ENCODE results near the gene EFHD2.
"Not testable (repeated sequence)": the region's sequence is repeated elsewhere in the genome, so short reads cannot be mapped to it uniquely, and the experiment has no call there.

EFHD2 gene

GRCh38 chr1:15385420-15385819 lies 24.3 kb upstream of the EFHD2 start:
- DNase-seq (ENCODE audit: extremely low read depth, insufficient read length): no peak
- TF ChIP-seq CTCF (IDR thresholded peaks at IDR 0.05; ENCODE audit: insufficient read depth, low read length, poor library complexity, severe bottlenecking): no peak
- no peaks in the 10 kb centered on the region; the same call in none of the 2 replicates for H3K27me3 ChIP-seq (replicated peaks; ENCODE audit: control insufficient read depth, insufficient read depth, low read length)
- H3K36me3 ChIP-seq (ENCODE audit: control insufficient read depth, insufficient read depth, low read length): no peaks in the 10 kb centered on the region
- H3K4me3 ChIP-seq (replicated peaks; ENCODE audit: low read depth, low read length): no peak overlapping the region

- TF ChIP-seq CTCF (IDR thresholded peaks at IDR 0.05; ENCODE audit: insufficient read depth, low read length, poor library complexity, severe bottlenecking): no peak
- Histone ChIP-seq H3K27me3 (replicated peaks; ENCODE audit: control insufficient read depth, insufficient read depth, low read length) (no peaks in the 10 kb centered on the region; the same call in none of the 2 replicates), H3K36me3 (ENCODE audit: control insufficient read depth, insufficient read depth, low read length) (no peaks in the 10 kb centered on the region), H3K4me3 (replicated peaks; ENCODE audit: low read depth, low read length) (no peak overlapping the region)
- no peak for DNase-seq (ENCODE audit: extremely low read depth, insufficient read length)
Measured at GRCh38 chr1:15386164-15386749, 23.4 kb upstream of the EFHD2 start.

- Histone ChIP-seq H3K27me3 (replicated peaks; ENCODE audit: control insufficient read depth, insufficient read depth, low read length) (no peaks in the 10 kb centered on the region; the same call in none of the 2 replicates), H3K36me3 (ENCODE audit: control insufficient read depth, insufficient read depth, low read length) (no peaks in the 10 kb centered on the region), H3K4me3 (replicated peaks; ENCODE audit: low read depth, low read length) (no peak overlapping the region)
- DNase-seq (ENCODE audit: extremely low read depth, insufficient read length): no peak
- no peak for TF ChIP-seq CTCF (IDR thresholded peaks at IDR 0.05; ENCODE audit: insufficient read depth, low read length, poor library complexity, severe bottlenecking)
Measured at GRCh38 chr1:15388201-15388880, 21.3 kb upstream of the EFHD2 start.

GRCh38 chr1:15389828-15390227 lies 19.9 kb upstream of the EFHD2 start:
- not testable (repeated sequence) for H3K27me3 ChIP-seq (replicated peaks; ENCODE audit: control insufficient read depth, insufficient read depth, low read length); H3K4me3 ChIP-seq (replicated peaks; ENCODE audit: low read depth, low read length); DNase-seq (ENCODE audit: extremely low read depth, insufficient read length); H3K36me3 ChIP-seq (ENCODE audit: control insufficient read depth, insufficient read depth, low read length)

GRCh38 chr1:15390667-15391066 lies 19.0 kb upstream of the EFHD2 start:
- Histone ChIP-seq H3K27me3 (replicated peaks; ENCODE audit: control insufficient read depth, insufficient read depth, low read length) (no peaks in the 10 kb centered on the region; the same call in none of the 2 replicates), H3K4me3 (replicated peaks; ENCODE audit: low read depth, low read length) (no peak overlapping the region), H3K36me3 (ENCODE audit: control insufficient read depth, insufficient read depth, low read length) (no peaks in the 10 kb centered on the region)
- no peak for DNase-seq (ENCODE audit: extremely low read depth, insufficient read length)
- no peak for TF ChIP-seq CTCF (IDR thresholded peaks at IDR 0.05; ENCODE audit: insufficient read depth, low read length, poor library complexity, severe bottlenecking)

GRCh38 chr1:15391366-15391765 lies 18.3 kb upstream of the EFHD2 start:
- H3K27me3 ChIP-seq (replicated peaks; ENCODE audit: control insufficient read depth, insufficient read depth, low read length): no peaks in the 10 kb centered on the region; the same call in 1 of the 2 replicates
- no peak for DNase-seq (ENCODE audit: extremely low read depth, insufficient read length)
- no peak for TF ChIP-seq CTCF (IDR thresholded peaks at IDR 0.05; ENCODE audit: insufficient read depth, low read length, poor library complexity, severe bottlenecking)
- H3K36me3 ChIP-seq (ENCODE audit: control insufficient read depth, insufficient read depth, low read length): no peaks in the 10 kb centered on the region
- H3K4me3 ChIP-seq (replicated peaks; ENCODE audit: low read depth, low read length): no peak overlapping the region
